ENCODE data around the gene ELMO1.

Gene ELMO1

GRCh38 chr7:37475646-37476045 is 27.0 kb upstream of the ELMO1 start:
- ChIA-PET POLR2A (no interaction called here), CTCF (no interaction called here)
- DNase-seq (ENCODE audit: extremely low spot score), result no peak
- TF ChIP-seq BHLHE40 (IDR thresholded peaks at IDR 0.05; ENCODE audit: borderline replicate concordance), result no peak
- TF ChIP-seq FOXM1 (IDR thresholded peaks at IDR 0.05; ENCODE audit: borderline replicate concordance), result no peak
- no peak for TF ChIP-seq L3MBTL2 (conservative IDR thresholded peaks at IDR 0.05)
- no peak for TF ChIP-seq SP1 (IDR thresholded peaks at IDR 0.05)

DNA sequence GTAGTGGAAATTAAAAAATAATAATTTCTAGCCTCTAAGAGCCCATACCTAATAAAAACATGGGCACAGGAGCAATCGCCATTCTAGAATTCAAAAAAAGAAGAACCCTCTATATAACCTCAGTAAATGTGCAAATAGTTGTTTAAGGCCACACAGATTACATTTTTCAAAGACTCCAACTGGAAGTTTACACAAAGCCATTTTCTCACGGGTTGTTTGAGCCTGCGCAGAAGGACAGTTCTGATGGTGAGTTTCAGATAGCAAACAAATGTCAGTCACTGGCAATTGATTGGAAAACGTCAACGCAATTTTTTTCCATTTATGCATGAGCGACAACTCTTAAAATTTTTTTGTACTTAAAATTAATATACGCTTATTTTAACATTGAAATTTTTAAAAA is 23.0 kb upstream of the ELMO1 start:
- ChIA-PET POLR2A (no interaction called here), CTCF (no interaction called here)
- no peak for TF ChIP-seq ELF4 (IDR thresholded peaks at IDR 0.05)
- no peak for TF ChIP-seq FOXA1 (IDR thresholded peaks at IDR 0.05)
- TF ChIP-seq PKNOX1 (IDR thresholded peaks at IDR 0.05), result no peak
- TF ChIP-seq ZNF384 (IDR thresholded peaks at IDR 0.05), result no peak
- TF ChIP-seq FOXM1 (IDR thresholded peaks at IDR 0.05; ENCODE audit: borderline replicate concordance), result no peak
- no peak for TF ChIP-seq NFRKB (IDR thresholded peaks at IDR 0.05)
- TF ChIP-seq ARNT (IDR thresholded peaks at IDR 0.05), result no peak
- TF ChIP-seq FOXK2 (IDR thresholded peaks at IDR 0.05), result no peak
- no peak for TF ChIP-seq SP1 (IDR thresholded peaks at IDR 0.05)
- TF ChIP-seq SUZ12 (IDR thresholded peaks at IDR 0.05), result no peak
- TF ChIP-seq TARDBP (IDR thresholded peaks at IDR 0.05), result no peak
- TF ChIP-seq CTBP1 (IDR thresholded peaks at IDR 0.05; ENCODE audit: borderline replicate concordance), result no peak
- TF ChIP-seq L3MBTL2 (conservative IDR thresholded peaks at IDR 0.05), result no peak
- no peak for TF ChIP-seq HDGF (IDR thresholded peaks at IDR 0.05; ENCODE audit: borderline replicate concordance)
- no peak for TF ChIP-seq BHLHE40 (IDR thresholded peaks at IDR 0.05; ENCODE audit: borderline replicate concordance)
- DNase-seq (ENCODE audit: extremely low spot score), result no peak

GRCh38 chr7:37467002-37467401 is 18.3 kb upstream of the ELMO1 start:
- TF ChIP-seq L3MBTL2 (conservative IDR thresholded peaks at IDR 0.05), result no peak
- ChIA-PET POLR2A (no interaction called here), CTCF (interaction anchor here (0.7 kb wide), 1 partner anchor 367 kb away, joined by 3 read pairs; no protein-coding TSS in a partner anchor)
- DNase-seq (ENCODE audit: extremely low spot score), result no peak

DNA sequence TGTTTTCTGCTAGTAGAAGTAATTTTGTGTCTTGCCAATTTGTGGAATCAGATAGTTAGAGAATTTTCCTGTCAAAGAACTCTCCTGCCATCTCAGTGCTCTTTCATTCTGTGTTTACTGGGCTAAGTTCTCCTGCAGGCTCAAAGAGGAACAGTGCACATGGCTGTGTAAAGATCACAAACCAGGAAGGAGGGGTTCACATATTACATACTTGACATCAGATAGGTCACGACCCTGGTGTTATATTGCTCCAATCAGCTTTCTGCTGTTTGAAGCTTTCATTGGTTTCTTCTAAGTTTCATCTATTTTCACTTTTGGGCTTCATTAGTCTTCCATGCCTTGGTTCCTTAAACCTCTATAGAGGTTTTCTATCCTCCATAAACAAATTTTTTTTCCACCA is 13.5 kb upstream of the ELMO1 start:
- TF ChIP-seq ZNF384 (IDR thresholded peaks at IDR 0.05), result no peak
- TF ChIP-seq SP1 (IDR thresholded peaks at IDR 0.05), result no peak
- TF ChIP-seq ELF4 (IDR thresholded peaks at IDR 0.05), result no peak
- no peak for TF ChIP-seq CTBP1 (IDR thresholded peaks at IDR 0.05; ENCODE audit: borderline replicate concordance)
- no peak for TF ChIP-seq TARDBP (IDR thresholded peaks at IDR 0.05)
- no peak for TF ChIP-seq NFRKB (IDR thresholded peaks at IDR 0.05)
- no peak for TF ChIP-seq BHLHE40 (IDR thresholded peaks at IDR 0.05; ENCODE audit: borderline replicate concordance)
- TF ChIP-seq PKNOX1 (IDR thresholded peaks at IDR 0.05), result no peak
- no peak for TF ChIP-seq L3MBTL2 (conservative IDR thresholded peaks at IDR 0.05)
- DNase-seq (ENCODE audit: extremely low spot score), result no peak
- CTCF ChIA-PET, result no interaction called here
- POLR2A ChIA-PET, result interaction anchor here (0.9 kb wide), 1 partner anchor 13 kb away, joined by 3 read pairs; no protein-coding TSS in a partner anchor

- TF ChIP-seq HDGF (IDR thresholded peaks at IDR 0.05; ENCODE audit: borderline replicate concordance) (no peak), L3MBTL2 (conservative IDR thresholded peaks at IDR 0.05) (no peak), CTBP1 (IDR thresholded peaks at IDR 0.05; ENCODE audit: borderline replicate concordance) (no peak), LEF1 (IDR thresholded peaks at IDR 0.05; ENCODE audit: borderline replicate concordance) (no peak)
- POLR2A ChIA-PET, result no interaction called here
- DNase-seq (ENCODE audit: extremely low spot score), result no peak
- CTCF ChIA-PET, result no interaction called here
Observed at GRCh38 chr7:37455081-37455480, 6.4 kb upstream of the ELMO1 start.

- ChIA-PET POLR2A (no interaction called here), CTCF (no interaction called here)
- TF ChIP-seq FOXM1 (IDR thresholded peaks at IDR 0.05; ENCODE audit: borderline replicate concordance), result no peak
- no peak for TF ChIP-seq CTBP1 (IDR thresholded peaks at IDR 0.05; ENCODE audit: borderline replicate concordance)
- no peak for TF ChIP-seq SP1 (IDR thresholded peaks at IDR 0.05)
- TF ChIP-seq FOXK2 (IDR thresholded peaks at IDR 0.05), result no peak
- no peak for TF ChIP-seq ARNT (IDR thresholded peaks at IDR 0.05)
- TF ChIP-seq FOXA1 (IDR thresholded peaks at IDR 0.05), result no peak
- TF ChIP-seq TARDBP (IDR thresholded peaks at IDR 0.05), result no peak
- TF ChIP-seq PKNOX1 (IDR thresholded peaks at IDR 0.05), result no peak
- no peak for TF ChIP-seq HDGF (IDR thresholded peaks at IDR 0.05; ENCODE audit: borderline replicate concordance)
- no peak for TF ChIP-seq LEF1 (IDR thresholded peaks at IDR 0.05; ENCODE audit: borderline replicate concordance)
- TF ChIP-seq BHLHE40 (IDR thresholded peaks at IDR 0.05; ENCODE audit: borderline replicate concordance), result no peak
- no peak for TF ChIP-seq SUZ12 (IDR thresholded peaks at IDR 0.05)
- TF ChIP-seq L3MBTL2 (conservative IDR thresholded peaks at IDR 0.05), result no peak
- no peak for TF ChIP-seq NFRKB (IDR thresholded peaks at IDR 0.05)
- no peak for TF ChIP-seq ELF4 (IDR thresholded peaks at IDR 0.05)
- TF ChIP-seq ZNF384 (IDR thresholded peaks at IDR 0.05), result no peak
- no peak for DNase-seq (ENCODE audit: extremely low spot score)
Observed at GRCh38 chr7:37452346-37452745, 3.7 kb upstream of the ELMO1 start.

GRCh38 chr7:37450035-37450434 is 1.4 kb upstream of the ELMO1 start:
- no peak for DNase-seq (ENCODE audit: extremely low spot score)
- POLR2A ChIA-PET, result no interaction called here
- CTCF ChIA-PET, result interaction anchor here (0.6 to 1.5 kb wide), 2 partner anchors 11 to 885 kb away, joined by 3 to 4 read pairs; no protein-coding TSS in a partner anchor
- TF ChIP-seq LEF1 (IDR thresholded peaks at IDR 0.05; ENCODE audit: borderline replicate concordance) (no peak), FOXM1 (IDR thresholded peaks at IDR 0.05; ENCODE audit: borderline replicate concordance) (no peak), SUZ12 (IDR thresholded peaks at IDR 0.05) (no peak), HDGF (IDR thresholded peaks at IDR 0.05; ENCODE audit: borderline replicate concordance) (no peak), NFRKB (IDR thresholded peaks at IDR 0.05) (no peak)
